ENCODE data around the gene NLK.
"Not testable (repeated sequence)": the region's sequence is repeated elsewhere in the genome, so short reads cannot be mapped to it uniquely, and the experiment has no call there.

The NLK gene

DNA sequence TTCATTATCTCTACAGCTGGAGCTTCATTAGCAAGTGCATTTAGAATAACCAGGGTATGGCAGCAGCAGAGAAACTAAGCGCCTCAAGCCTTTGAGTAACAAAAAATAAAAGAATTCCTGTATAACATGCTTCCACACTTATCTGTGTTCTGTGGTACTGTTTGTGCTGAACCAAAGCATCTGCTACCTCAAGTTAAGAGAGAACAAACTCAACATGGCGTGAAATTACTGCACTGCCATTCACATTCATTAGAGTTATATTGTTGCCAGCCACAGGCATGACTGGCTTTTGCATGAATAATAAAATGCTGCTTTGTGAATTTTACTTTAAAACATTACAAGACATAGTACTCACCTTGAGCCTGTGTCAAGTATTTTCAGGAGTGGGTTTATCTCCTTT, 76.6 kb downstream of the NLK start:
- DNase-seq, result no peak

DNA sequence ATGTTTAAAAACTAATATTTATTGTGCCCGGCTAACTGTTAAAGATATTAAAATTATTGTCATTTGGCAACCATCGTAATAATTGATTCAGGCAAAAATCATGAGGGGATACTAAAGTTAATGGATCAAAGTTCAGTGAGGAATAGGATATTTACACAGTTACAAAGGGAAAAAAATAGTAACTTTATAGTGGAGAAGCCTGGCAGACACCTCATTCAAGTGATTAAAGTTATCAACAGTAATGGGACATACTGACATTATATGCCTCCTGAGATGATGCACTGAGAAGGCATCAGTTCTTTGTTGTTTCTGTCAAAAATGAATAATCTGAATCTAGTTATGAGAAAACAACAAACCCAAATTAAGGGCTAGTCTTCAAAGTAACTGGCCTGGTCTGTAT, 77.1 kb downstream of the NLK start:
- DNase-seq, result no peak

DNA sequence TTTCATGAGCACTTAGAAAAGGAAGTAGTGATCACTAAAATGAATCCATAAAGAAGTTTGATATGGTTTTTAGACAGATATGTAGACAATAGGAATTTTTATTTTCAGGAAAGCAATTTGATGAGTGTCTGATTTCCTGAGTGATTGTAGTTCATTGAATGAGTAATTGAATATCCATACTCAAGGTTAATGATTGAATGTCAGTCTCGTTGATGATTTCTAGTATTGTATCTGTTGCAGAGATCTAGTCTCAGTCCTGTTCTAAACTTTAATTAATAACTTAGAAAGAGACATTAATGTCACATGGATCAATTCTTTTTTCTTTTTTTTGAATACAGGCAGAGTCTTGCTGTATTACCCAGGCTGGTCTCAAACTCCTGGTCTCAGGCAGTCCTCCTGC, 78.3 kb downstream of the NLK start:
- no peak for DNase-seq

DNA sequence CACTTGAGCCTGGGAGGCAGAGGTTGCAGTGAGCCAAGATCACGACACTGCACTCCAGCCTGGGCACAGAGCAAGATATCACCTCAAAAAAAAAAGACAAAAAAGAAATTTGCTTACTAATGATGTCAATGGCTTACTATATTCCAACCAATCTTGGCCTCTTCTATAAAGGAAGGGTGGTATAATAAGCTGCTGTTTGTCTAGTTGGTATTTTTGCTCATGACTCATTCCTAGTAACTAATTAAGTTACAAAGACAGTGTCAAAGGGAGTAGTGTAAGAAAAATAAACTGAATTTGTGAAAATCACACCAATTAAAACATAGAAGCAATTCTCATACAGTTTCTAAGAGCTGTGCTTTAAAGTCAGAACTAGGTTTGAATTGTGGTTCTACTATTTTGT, 82.5 kb downstream of the NLK start:
- DNase-seq, result no peak

DNA sequence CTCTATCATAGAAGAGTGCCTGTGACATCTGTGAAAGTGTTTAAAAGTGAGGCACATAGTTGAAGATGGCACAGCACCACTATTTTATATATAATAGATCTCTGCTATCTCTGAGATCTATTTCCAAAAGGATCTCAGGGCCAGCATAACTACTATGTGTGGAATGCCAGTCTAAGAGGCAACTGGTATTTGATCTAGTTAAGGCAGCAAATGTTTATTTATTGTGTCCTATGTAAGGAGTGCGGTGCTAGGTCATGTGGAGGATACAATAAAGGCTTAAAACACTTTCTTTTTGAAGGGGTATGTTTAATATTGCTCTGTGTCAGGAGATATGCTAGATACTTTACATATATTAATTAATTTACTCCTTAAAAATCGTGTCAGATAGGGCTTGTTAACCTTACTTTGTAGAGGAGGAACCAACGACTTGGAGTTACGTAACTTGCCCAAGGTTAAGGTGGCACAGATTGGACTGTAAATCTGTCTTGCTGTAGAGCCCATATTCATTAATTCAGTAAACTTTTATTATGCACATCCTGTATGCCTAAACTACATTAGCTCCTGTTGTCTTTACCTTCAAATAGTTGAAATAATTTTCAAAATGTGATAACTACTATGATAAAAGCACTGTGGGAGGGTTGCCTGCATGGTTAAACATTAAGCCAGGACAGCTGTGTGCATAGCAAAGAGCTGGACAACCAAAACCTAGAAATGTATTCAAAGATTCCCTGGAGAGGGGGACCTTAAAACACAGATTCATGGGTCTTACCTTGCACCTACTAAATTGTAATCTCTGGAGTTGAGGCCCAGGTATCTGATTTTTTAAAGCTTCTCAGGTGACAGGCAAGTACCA, 83.3 kb downstream of the NLK start:
- no peak for DNase-seq

DNA sequence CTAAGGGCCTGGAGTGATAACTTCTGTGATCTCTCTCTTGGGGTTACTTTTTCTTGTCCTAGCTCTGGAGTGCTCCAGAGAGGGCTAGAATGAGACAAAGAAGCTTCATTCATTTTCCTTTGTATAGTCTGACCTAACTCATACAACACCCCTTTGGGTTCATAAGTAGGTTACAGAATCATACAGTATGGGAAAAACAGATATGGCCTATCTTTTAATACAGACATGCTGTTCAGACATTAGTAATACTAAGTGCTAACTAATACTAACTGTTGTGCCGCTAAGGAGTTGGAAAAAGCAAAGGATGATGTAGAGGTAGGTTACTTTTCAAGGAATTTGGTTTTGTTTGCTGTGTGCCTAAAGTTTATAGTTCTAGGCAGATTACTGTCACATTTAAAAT, 84.7 kb downstream of the NLK start:
- DNase-seq, result no peak

DNA sequence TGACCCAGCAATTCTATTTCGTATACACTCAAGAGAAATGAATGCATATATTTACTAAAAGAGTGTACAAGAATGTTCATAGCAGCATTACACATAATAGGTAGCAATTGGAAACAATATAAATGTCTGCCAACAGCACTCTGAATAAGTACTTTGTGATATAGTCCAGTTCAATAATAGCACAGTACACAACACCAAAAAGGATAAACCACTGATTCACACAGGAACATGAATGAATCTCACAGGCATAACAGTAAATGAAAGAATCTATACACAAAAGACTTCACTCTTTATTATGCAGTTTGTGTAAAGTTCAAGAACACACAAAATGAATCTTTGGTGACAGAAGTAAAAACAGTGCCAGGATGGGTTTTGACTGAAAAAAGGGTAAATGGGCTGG, 86.3 kb downstream of the NLK start:
- no peak for DNase-seq

DNA sequence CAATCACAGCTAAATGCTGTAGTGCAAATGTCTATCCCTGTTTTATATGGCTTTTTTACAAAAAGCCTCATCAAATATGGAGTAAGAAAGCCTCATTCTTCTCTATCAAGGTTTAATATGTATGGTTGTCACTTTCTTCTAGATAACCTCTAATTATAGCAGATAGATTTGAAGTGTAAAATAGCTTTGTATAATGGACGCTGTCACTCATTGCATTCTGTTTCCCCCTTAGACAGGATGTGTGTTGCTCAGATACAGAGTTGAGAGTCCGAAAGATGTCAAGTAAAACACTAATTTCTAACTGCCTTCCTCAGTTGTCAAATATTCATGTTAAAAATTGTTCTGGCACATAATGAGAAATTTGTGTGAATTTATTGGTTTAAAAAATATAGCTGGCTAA, 88.0 kb downstream of the NLK start:
- DNase-seq, result no peak

DNA sequence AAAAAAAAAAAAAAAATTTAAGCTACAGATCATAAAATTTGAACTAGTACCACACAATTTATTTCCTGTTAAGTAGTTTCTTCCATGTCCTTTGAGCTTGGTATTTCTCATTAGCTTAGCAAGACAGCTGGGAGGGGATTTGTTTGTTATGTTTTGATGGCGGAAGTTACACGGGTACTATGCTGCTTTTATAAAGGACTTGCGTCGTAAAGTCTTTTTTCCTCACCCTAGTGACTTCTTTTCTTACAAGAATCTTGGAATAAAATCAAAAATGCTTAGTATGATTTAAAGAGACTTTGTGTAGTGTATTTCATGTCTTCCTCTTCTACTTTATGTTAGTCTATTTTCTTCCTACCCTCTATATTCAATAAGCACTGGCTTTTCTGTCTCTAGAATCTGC, 89.1 kb downstream of the NLK start:
- no peak for DNase-seq

DNA sequence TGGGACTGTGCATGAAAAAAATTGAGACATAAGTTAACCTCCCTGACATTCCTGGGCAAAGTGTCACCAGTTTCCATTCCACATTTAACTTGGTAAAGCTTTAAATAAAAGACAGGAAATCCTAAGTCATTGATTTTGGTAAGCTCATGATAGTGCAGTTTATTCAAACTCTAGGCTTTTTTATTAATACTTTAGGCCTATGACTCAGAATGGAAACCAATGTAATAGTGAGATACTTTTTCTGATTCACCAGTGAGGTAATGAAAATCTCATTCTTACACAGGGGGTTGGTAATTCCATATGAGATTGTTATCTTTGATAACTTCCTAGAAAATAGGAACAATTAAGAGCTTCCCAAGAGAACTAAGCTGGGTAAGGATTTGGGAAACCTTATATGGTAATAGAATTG, 91.1 kb downstream of the NLK start:
- DNase-seq, result no peak

DNA sequence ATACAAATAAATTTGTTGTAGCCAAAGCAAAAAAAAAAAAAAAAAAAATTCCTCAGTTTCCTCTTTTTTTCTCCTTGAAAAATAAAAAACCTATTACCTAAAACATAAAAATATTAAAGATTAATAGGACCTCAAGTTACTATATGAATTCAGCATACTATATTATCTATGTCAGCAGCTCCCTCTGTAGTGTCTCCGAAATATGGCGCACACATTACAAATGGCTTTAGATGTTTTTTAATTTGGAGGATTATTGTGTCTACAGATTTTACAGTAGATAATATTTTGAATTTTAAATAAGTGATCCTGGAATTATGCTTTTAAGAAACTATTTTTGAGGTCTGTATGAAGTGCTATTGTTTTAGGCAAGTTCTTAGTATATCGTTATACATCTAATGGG, 94.4 kb downstream of the NLK start:
- no peak for DNase-seq

DNA sequence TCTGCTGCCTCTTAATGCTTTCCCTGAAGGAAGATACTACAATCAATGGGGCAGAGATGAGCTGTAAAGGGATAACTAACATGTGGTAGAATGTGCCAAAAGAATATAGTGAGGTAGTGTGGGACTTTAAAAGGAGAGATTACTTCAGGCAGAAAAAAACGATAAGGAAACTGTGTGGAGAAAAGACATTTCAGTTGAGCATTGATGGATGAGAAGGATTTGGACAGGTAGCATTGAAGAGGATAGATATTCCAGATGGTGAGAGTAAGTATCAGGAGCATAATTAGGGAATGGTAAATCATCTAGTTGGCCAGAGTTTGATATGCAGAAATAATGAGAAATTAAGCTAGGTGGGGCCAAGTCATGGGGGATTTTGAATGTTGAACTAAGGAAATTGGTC, 97.3 kb downstream of the NLK start:
- DNase-seq, result no peak

DNA sequence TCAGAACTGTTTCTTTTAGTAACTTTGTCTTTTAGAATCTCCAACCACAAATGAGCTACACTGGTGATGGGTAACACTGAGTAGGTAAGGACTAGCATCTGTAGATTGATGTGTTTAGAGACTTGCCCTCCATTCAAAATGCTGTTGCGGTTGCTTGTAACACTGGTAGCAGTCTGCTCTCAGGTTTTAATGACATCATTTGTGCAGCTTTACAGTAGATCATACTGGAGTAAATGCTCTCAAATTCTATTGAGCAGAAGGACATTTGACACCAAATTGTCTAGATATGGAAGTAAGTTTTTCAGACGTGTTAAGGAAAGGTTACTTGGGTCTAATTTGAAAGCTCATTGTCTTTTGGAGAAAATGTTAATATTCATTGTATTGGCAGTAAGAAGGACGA, 98.8 kb downstream of the NLK start:
- no peak for DNase-seq

DNA sequence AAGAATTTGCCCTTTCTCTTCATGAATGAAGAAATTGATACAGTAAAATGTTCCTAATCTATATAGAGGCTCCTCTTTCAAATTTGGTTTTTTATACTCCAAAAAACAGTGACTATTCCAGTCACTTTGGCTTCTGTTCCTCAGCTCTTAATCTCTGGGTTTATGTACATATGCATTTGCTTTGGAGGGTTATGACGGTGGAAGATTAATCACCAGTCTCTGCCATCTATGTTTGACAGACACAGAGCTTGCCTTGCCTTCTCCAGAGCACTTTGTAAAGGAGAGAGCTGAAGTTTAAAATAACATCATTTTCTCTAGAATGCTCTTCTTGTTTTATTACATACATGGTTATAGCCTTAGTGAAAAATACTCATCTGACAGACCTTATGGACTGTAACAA, 99.3 kb downstream of the NLK start:
- DNase-seq, result no peak

DNA sequence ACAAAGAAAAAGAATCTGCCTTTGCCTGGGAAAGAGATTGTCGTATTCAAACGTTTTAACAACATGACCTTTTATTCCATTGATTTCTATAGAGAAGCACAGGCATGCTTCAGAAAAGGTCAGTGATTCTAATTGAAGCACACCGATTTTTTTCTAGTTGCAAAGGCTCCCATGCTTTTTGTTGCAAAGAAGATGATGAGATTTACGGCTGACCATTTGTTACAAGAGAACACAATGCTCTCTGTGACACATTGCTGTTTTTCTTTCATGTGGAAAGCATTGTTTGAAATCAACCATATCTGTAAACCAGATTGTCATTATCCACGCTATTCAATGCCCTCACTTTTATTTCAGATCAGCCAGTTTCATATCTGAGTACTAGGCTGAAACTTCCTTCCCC, 99.8 kb downstream of the NLK start:
- no peak for DNase-seq

DNA sequence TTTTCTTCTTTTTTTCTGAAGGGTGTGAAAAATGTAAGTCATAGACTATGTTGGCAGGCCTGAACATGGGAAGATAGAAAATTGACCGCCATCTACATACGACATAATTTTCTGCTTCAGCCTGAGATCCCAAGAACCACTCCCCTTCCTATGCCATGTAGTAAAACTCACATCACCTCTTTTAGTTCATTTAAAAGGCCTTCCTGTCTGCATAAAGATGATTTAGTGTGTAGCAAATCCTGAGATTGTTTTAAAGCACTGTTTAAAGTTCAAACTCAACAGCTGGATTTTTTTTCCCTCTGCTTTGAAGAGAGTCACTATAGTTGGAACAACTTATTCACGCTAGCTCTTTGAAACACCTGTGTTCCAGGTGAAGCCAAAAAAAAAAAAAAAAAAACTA, 101.5 kb downstream of the NLK start:
- DNase-seq, result no peak

DNA sequence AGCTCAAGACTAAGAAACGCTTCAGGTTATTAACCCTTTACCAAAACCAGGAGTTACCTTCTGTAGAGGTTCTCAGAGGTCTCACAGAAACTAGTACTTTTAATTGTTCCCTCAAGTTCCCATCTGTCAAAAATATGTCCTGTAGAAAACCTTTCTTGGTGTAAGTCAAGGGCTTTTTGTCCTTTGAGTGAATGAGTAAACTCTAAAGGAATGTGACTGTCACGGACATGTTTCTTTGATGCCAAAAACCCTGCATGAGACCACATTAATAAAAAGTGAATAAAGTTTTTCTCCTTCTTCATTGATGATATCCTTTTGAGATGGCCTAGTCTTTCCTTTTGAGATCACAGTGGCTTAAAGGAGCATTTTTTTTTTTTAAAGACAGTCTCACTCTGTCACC, 102.9 kb downstream of the NLK start:
- no peak for DNase-seq

DNA sequence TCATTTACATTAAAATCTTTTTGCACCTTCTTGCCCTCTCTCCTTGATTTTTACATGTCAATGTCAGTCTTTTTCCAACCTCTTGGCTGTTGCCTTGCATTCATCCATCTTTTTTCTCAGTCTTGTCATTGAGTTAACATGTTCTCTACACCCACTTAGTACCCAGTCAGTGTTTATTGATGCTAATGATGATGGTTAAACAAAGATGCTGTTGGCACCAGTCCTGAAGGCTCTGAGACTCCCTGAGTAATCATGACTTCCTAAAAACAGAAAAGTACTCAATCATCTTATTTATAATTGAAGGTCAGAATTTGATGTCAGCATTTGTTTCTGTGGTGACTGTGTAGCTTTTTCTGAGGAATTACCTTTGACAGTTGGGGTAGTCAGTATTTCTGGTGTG, 104.5 kb downstream of the NLK start:
- DNase-seq, result no peak

DNA sequence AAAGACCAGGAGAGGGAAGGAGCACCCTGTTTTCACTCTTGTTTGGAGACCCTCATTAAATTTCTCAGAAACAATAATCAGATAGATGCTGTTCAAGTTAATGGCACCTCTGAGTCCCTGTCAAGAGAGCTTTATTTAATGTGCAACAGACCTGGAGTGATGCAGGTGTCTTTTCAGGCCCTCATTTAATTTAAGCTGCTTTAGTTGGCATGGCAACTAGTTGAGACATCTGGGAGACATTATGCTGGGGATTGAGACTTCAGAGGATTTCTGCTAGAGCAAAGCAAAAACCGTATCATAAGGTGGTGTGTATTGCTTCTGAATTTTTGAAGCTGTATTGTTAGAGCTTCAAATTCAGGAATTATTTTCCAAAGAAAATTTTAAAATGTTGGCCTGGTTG, 108.5 kb downstream of the NLK start:
- DNase-seq, result no peak

DNA sequence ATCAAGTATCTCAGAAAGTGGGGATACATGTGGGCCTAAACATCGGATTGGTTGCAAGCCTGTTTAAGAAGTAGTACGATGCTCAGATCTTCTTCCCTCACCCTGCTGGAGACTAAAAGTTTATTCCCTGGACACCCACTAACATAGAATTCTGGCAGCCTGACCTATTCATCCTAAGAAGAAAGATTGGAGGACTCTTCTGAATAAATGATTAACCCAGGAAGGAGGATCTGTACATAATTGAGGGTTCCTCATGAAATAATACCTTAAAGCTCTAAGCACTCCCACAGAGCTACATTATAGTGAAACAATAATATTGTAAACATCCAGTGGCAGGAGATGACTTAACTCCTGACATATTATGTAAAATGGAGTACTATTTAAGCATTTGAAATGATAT, 111.7 kb downstream of the NLK start:
- DNase-seq, result no peak

DNA sequence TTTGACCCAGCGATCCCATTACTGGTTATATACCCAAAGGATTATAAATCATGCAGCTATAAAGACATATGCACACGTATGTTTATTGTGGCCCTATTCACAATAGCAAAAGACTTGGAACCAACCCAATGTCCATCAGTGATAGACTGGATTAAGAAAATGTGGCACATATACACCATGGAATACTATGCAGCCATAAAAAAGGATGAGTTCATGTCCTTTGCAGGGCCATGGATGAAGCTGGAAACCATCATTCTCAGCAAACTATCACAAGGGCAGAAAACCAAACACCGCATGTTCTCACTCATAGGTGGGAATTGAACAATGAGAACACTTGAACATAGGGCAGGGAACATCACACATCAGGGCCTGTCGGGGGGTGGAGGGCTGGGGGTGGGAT, 112.9 kb downstream of the NLK start:
- DNase-seq, result not testable (repeated sequence)

DNA sequence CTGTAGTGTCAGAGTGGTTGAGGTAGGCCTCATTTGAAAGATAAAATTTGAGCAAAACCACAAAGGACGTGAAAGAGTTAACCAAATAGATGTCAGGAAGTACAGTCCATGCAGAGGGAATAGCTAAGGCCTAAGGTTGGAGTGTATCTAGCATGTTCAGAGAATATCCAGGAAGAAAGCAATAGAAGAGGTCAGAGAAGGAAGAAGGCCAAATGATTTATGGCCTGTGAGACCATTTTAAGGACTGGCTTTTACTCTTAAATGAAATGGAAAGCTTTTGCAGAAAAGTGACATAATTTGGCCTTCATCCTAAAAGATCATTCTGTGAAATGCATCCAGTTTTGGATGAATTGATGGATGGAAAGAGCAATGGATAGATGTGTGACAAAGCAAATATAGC, 116.5 kb downstream of the NLK start:
- no peak for DNase-seq

DNA sequence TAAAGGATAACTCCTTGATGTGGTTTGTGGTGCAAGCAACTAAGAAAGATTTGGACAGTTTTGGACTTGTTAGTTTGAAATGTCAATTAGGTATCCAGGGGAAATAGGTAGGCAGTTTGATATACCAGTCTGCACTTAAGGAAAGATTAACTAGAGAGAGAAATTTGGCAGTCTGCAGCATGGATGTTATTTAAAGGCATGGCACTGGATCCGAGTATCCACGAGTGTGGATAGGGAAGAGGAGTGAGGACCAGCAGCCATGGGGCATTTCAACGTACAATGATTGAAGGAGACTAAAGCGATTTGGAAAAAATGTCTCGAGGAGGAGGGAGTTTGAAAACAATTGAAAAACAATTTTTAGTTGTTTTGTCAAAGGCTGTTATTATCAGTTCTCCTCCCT, 117.4 kb downstream of the NLK start:
- DNase-seq, result no peak

DNA sequence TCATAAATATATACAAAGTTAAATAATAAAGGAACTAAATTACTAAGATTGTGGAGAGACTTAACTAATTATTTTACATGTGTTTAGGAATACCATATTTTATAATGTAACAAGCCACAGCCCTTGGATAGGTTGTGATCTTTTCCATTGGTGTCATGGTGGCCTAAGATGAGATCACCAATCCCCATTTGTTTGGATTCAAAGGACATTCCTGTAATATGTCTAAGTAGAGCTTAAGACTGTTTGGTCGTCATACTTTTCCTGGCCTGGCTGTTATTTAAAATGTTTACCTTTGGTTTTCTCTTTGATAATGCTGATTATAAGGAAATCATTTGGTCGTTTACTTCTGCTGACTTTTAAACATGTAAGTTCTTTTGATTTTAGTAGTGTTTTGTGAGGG, 118.1 kb downstream of the NLK start:
- DNase-seq, result no peak

DNA sequence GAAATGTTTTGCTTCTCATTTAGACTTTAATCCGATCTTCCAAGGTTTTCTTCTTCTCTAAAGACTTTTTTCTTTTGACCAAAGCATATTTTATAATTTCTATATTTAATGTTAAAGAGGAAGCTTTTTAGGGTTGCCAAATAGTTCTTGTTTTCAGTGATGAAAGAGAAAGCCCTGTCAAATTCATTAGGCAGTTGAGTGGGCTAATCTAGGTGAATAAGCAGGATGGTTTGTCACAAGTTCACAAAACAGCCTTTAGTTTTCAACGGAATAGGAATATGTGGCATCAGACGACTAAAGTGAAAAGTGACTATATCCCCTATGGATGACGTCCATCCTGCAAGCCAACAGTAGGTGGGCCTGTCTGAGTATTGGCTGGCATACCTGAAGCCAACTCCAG, 118.8 kb downstream of the NLK start:
- no peak for DNase-seq

DNA sequence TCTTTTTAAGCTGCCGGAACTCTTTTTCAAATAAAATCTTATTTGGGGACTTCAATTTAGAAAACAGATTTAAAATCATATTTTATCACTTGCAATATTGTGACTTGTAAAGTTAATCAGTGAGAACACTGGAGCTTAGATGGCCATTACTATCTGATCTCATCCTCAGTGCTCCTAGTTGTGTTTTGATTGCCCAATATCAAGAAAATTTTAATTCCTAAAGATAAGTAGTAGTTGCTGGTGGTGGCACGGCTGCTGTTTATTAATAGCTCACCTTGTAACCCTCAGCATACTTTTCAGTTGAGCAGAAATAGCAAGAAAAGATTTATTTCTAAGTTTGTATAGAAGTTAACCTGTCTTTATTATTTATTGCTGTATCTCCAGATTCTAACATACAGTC, 124.0 kb downstream of the NLK start:
- DNase-seq, result no peak

All from NCI-H510A (cell line).